GM12878 (cell line): Measurements from ENCODE around the gene PRR16. TPM values are rescaled to one million over a fixed set of nuclear protein-coding genes. Genes with fewer than 3 reads are reported as not detected.
"Not testable (repeated sequence)": the region's sequence is repeated elsewhere in the genome, so short reads cannot be mapped to it uniquely, and the experiment has no call there.

Source experiments
- ATAC-seq: fragments of 200-7000 bp; cut with Tn5 transposase; 3 replicates; pipeline ENCODE4 v1.9.1; 2020; ENCODE audit warnings: mild to moderate bottlenecking, moderate library complexity
- BruUV-seq: library from RNA; stranded (reverse); fragments of 400-500 nt; replicated peaks from 2 replicates; lab custom pipeline; 2021; lab: Mats Ljungman, UMichigan
- CTCF ChIA-PET: fragments of 300-600 bp; sonication (Branson Sonifier 250); formaldehyde crosslinking; extraction: SDS; loops from one replicate; lab custom pipeline; 2021; ENCODE audit warnings: inconsistent platforms; lab: Yijun Ruan, JAX
- POLR2A ChIA-PET: fragments of 350-600 bp; formaldehyde crosslinking; extraction: SDS; loops from one replicate; lab custom pipeline; 2021; ENCODE audit warnings: inconsistent platforms; lab: Charles Lee
- RAD21 ChIA-PET: fragments of 300-600 bp; sonication (Branson Sonifier 250); formaldehyde crosslinking; loops from one replicate; lab custom pipeline; 2023; ENCODE audit warnings: antibody characterized with exemption; ENCODE audit not compliant: unreplicated experiment; lab: Charles Lee
- SMC1A ChIA-PET: fragments of 300-600 bp; sonication (Branson Sonifier 250); formaldehyde crosslinking; loops from one replicate; lab custom pipeline; 2023; ENCODE audit not compliant: unreplicated experiment, uncharacterized antibody; lab: Charles Lee
- DNase-seq: peaks from one replicate; pipeline ENCODE4 v3.0.0-alpha.2; 2011; ENCODE audit warnings: low read depth, low spot score
- FAIRE-seq: peaks from 3 replicates; lab custom pipeline; 2011; peaks lifted over from hg19 to GRCh38; lab: Jason Lieb, UNC
- H2AFZ ChIP-seq: 2 replicates; pipeline ENCODE4 v1.6.0; 2011; ENCODE audit warnings: low read depth, low read length, control low read depth; ENCODE audit not compliant: control insufficient read depth
- H3K27ac ChIP-seq: 2 replicates; pipeline ENCODE4 v1.5.1; 2011; ENCODE audit warnings: control low read depth; ENCODE audit not compliant: control insufficient read depth, insufficient read depth
- H3K27me3 ChIP-seq, 2 experiments: replicated peaks in 1 of 2; 2 replicates each; pipeline versions ENCODE4 v1.6.0 to v1.6.1; 2011; ENCODE audit warnings: low read length in 1 of 2; ENCODE audit not compliant: control insufficient read depth in 2 of 2, insufficient read depth in 2 of 2
- H3K36me3 ChIP-seq, 2 experiments: 2 replicates each; pipeline ENCODE4 v1.5.1; 2011; ENCODE audit warnings: low read length in 1 of 2; ENCODE audit not compliant: control insufficient read depth in 2 of 2, insufficient read depth in 2 of 2
- H3K4me1 ChIP-seq: 2 replicates; pipeline ENCODE4 v1.6.1; 2011; ENCODE audit warnings: mild to moderate bottlenecking, low read length, moderate library complexity, mixed read lengths; ENCODE audit not compliant: control insufficient read depth, insufficient read depth
- H3K4me2 ChIP-seq: 2 replicates; pipeline ENCODE4 v1.6.0; 2011; ENCODE audit warnings: control low read depth; ENCODE audit not compliant: control insufficient read depth, insufficient read depth
- H3K4me3 ChIP-seq: fragments of 200-600 bp; sonication (generic); 2 replicates; pipeline ENCODE4 v1.5.1; 2016
- H3K79me2 ChIP-seq: 2 replicates; pipeline ENCODE4 v1.6.0; 2011; ENCODE audit warnings: low read length; ENCODE audit not compliant: control insufficient read depth, insufficient read depth
- H3K9ac ChIP-seq: 2 replicates; pipeline ENCODE4 v1.8.0; 2011; ENCODE audit warnings: low read length, control low read depth, mixed read lengths; ENCODE audit not compliant: control insufficient read depth, insufficient read depth
- H3K9me3 ChIP-seq: replicated peaks from 3 replicates; pipeline ENCODE4 v1.5.1; 2011; ENCODE audit warnings: mild to moderate bottlenecking, low read length; ENCODE audit not compliant: control insufficient read depth, insufficient read depth
- H4K20me1 ChIP-seq: 2 replicates; pipeline ENCODE4 v1.6.0; 2011; ENCODE audit not compliant: control insufficient read depth, insufficient read depth
- BACH1 ChIP-seq: fragments of 450-650 bp; IDR thresholded peaks from 2 replicates; pipeline ENCODE4 v1.6.1; 2017; ENCODE audit warnings: mild to moderate bottlenecking, borderline replicate concordance
- BCL11A ChIP-seq: IDR thresholded peaks from 2 replicates; pipeline ENCODE4 v1.6.1; 2011; ENCODE audit warnings: low read depth, low read length
- EZH2 ChIP-seq: IDR thresholded peaks from 2 replicates; pipeline ENCODE4 v1.6.1; 2012; ENCODE audit warnings: low read depth, mild to moderate bottlenecking, control low read depth, inconsistent platforms, low read length, borderline replicate concordance; ENCODE audit not compliant: control insufficient read depth
- FOXM1 ChIP-seq: IDR thresholded peaks from 2 replicates; pipeline ENCODE4 v1.6.1; 2012; ENCODE audit warnings: low read depth, mild to moderate bottlenecking, inconsistent platforms, low read length, moderate library complexity
- GABPA ChIP-seq: IDR thresholded peaks from 2 replicates; pipeline ENCODE4 v1.6.1; 2014; ENCODE audit warnings: antibody characterized with exemption, low read depth, mild to moderate bottlenecking, inconsistent platforms
- MYB ChIP-seq: fragments of 150-350 bp; IDR thresholded peaks from 2 replicates; pipeline ENCODE4 v1.6.1; 2014; ENCODE audit warnings: mild to moderate bottlenecking, low read depth, low read length, borderline replicate concordance
- PAX8 ChIP-seq: fragments of 450-650 bp; IDR thresholded peaks from 2 replicates; pipeline ENCODE4 v1.6.1; 2017; ENCODE audit warnings: mild to moderate bottlenecking, moderate library complexity
- RUNX3 ChIP-seq: IDR thresholded peaks from 2 replicates; pipeline ENCODE4 v1.6.1; 2012; ENCODE audit warnings: low read length, inconsistent platforms
- WRNIP1 ChIP-seq: IDR thresholded peaks from 2 replicates; pipeline ENCODE4 v1.6.1; 2011; ENCODE audit warnings: low read depth, low read length, improper control_type of control experiment, borderline replicate concordance
- YBX1 ChIP-seq: fragments of 450-650 bp; IDR thresholded peaks from 2 replicates; pipeline ENCODE4 v1.6.1; 2016; ENCODE audit warnings: antibody characterized with exemption
- WGBS: methylation state at CpG from one replicate; pipeline ENCODE4 v1.1.6; 2016; ENCODE audit warnings: low lambda C conversion rate; ENCODE audit not compliant: insufficient replicate concordance, insufficient coverage; ENCODE audit errors: missing lambda C conversion rate; 5-methylcytosine and 5-hydroxymethylcytosine counted together
- in situ Hi-C: fragments of 300-500 bp; cut with MboI; formaldehyde crosslinking; loops from 9 replicates; pipeline ENCODE4 v1.14.3; 2018; ENCODE audit warnings: mixed read lengths
- intact Hi-C: fragments of 100-400 bp; cut with micrococcal nuclease; formaldehyde crosslinking; loops from one replicate; pipeline ENCODE4 v1.14.2; 2022; ENCODE audit not compliant: unreplicated experiment
- polyA plus RNA-seq, 11 experiments: library from polyadenylated mRNA; depleted of rRNA in 4 of 11; unstranded in 6 of 11; stranded (reverse) in 5 of 11; fragments of >200 nt; fragmentation: Nextera tagmentation in 4 of 11; fragmentation: Illumina TruSeq in 1 of 11; extraction: Ambion mirVana in 4 of 11; extraction: Trizol in 1 of 11; gene quantifications; 1 replicate in 1 of 11; 2 replicates in 10 of 11; pipeline versions ENCODE4 v1.2.1 to v1.2.3, GENCODE V29; 2011 to 2016; ENCODE audit warnings: inconsistent platforms in 2 of 11, missing spikeins in 2 of 11, low read depth in 1 of 11
- total RNA-seq, 4 experiments: library from RNA; depleted of rRNA in 3 of 4; stranded (reverse); fragments of >200 nt in 3 of 4; fragmentation: Illumina TruSeq in 1 of 4; extraction: Trizol in 1 of 4; gene quantifications; 2 replicates each; pipeline versions ENCODE4 v1.2.1 to v1.2.3, GENCODE V29; 2013 to 2021

Gene PRR16
- total and polyA plus RNA-seq, 10 of the 15 experiments (the other 5 are each of a cell fraction or from before 2014, with no cell fraction given) = not detected

DNA sequence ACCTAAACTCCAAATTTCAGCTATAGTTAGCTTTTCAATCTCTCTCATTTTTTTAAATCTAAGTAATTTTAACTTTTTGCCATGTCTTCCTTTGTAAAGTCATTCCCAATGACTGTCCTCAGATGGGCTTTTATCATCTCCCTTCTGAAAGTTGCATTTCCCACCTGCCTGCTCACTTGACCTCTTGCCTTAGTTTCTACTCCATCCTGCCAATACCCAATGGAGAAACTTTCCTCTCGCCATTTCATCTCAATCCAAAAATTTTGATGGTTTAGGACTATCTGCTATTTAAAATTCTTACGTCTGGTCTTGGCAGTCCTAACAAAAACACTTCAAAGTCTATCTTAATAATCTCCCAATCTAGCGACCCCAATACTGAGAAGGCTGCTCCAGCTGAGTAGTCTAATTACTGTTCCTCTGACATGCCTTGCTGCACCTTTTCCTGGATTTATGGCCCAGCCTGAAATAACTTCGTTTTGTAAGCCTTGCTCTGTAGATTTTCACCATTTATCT is 231.3 kb downstream of the PRR16 start:
- CTCF ChIA-PET = no interaction called here
- RAD21 ChIA-PET = no interaction called here
- Histone ChIP-seq H4K20me1 (no peaks in the 10 kb centered on the region), H3K4me1 (no peaks in the 10 kb centered on the region), H2AFZ (no peak overlapping the region), H3K4me2 (no peak overlapping the region), H3K9me3 (no peaks in the 10 kb centered on the region; the same call in 2 of the 3 replicates), H3K4me3 (no peak overlapping the region), H3K9ac (no peak overlapping the region), H3K27me3 (no peaks in the 10 kb centered on the region), H3K27ac (no peak overlapping the region), H3K79me2 (no peaks in the 10 kb centered on the region), H3K36me3 (no peaks in the 10 kb centered on the region)
- DNase-seq = no peak
- ATAC-seq = no peak
- POLR2A ChIA-PET = no interaction called here
- TF ChIP-seq BCL11A = no peak
- no peak for TF ChIP-seq RUNX3
- no peak for TF ChIP-seq BACH1
- TF ChIP-seq YBX1 = no peak
- no peak for TF ChIP-seq PAX8
- TF ChIP-seq WRNIP1 = no peak
- SMC1A ChIA-PET = no interaction called here
- no TSS peak for BruUV-seq
- intact Hi-C loops (no loop called here), in situ Hi-C loops (no loop called here)
- no peak for FAIRE-seq
- WGBS = 22% methylated on average over 4 of the region's 4 CpGs

GRCh38 chr5:120697147-120697546 is 233.0 kb downstream of the PRR16 start:
- ChIA-PET CTCF (interaction anchor here (0.6 kb wide), 1 partner anchor 1597 kb away, joined by 3 read pairs; no protein-coding TSS in a partner anchor), RAD21 (no interaction called here), POLR2A (no interaction called here), SMC1A (no interaction called here)
- Histone ChIP-seq H3K4me1 (no peaks in the 10 kb centered on the region), H2AFZ (no peak overlapping the region), H3K27ac (no peak overlapping the region), H3K9me3 (no peaks in the 10 kb centered on the region), H3K4me2 (no peak overlapping the region), H3K36me3 (no peaks in the 10 kb centered on the region), H3K4me3 (no peak overlapping the region), H3K27me3 (no peaks in the 10 kb centered on the region; a peak in 1 of 4 replicates), H3K79me2 (no peaks in the 10 kb centered on the region), H3K9ac (no peak overlapping the region), H4K20me1 (no peaks in the 10 kb centered on the region)
- no TSS peak for BruUV-seq
- no peak for DNase-seq
- in situ Hi-C loops (no loop called here), intact Hi-C loops (no loop called here)
- ATAC-seq = no peak
- no peak for TF ChIP-seq EZH2
- no peak for TF ChIP-seq FOXM1
- no peak for TF ChIP-seq MYB
- TF ChIP-seq GABPA = no peak
- FAIRE-seq = no peak
- 42% methylated on average over 4 of the region's 4 CpGs for WGBS

GRCh38 chr5:120697670-120698327 is 233.7 kb downstream of the PRR16 start:
- H2AFZ ChIP-seq, H3K4me1 ChIP-seq, POLR2A ChIA-PET, H3K4me3 ChIP-seq, H4K20me1 ChIP-seq, intact Hi-C loops, H3K4me2 ChIP-seq, in situ Hi-C loops, H3K9me3 ChIP-seq, H3K36me3 ChIP-seq, BruUV-seq, ATAC-seq, H3K27me3 ChIP-seq, CTCF ChIA-PET, H3K9ac ChIP-seq, DNase-seq, RAD21 ChIA-PET, SMC1A ChIA-PET, H3K79me2 ChIP-seq, FAIRE-seq, H3K27ac ChIP-seq: not testable (repeated sequence)
- 45% methylated on average over 11 of the region's 13 CpGs for WGBS
